DMS53 treated with DMSO at 0.1 percent for 48 hours (cell line): Measurements from ENCODE around the gene AQP4.

Experiments used
- DNase-seq: peaks from one replicate; lab custom pipeline; 2025; ENCODE audit not compliant: unreplicated experiment; lab: John Stamatoyannopoulos, UW

The AQP4 gene

GRCh38 chr18:26840965-26841364 lies 24.5 kb downstream of the AQP4 start:
- no peak for DNase-seq

DNA sequence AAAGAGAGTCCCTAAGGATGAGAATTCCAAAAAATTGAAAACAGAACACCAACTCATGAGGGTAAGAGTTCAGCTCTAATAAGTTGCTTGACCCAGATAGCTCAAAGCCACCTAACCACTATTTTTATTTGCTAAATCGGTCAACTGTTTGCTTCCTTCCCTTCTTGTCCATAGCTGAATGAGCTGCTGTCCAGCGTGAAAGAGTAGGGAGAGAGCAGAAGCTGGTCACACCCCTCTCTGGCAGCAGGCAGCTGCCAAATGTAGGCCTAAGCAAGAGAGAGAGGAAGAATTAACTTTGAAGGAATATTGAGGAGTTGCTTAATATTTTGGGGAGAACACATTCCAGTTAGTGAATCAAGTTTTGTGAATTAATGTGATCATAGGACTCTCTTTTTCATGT lies 25.9 kb downstream of the AQP4 start:
- no peak for DNase-seq

DNA sequence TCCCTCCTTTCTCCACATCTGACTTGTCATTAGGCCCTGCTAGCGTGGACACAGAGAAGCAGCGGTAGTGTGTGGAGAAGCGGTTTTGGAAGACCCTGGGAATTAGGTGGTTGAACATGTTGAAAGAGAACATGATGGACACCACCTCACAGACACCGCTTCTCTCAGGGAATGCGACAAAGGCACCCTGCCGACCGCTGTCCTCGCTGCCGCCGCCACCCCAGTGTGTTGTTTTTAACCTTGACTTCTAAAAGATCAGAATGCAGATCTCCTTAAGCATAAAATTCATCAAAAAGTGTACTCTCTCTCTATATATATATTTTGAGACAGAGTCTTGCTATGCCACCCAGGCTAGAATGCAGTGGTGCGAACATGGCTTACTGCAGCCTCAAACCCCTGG lies 33.2 kb downstream of the AQP4 start:
- DNase-seq: no peak

DNA sequence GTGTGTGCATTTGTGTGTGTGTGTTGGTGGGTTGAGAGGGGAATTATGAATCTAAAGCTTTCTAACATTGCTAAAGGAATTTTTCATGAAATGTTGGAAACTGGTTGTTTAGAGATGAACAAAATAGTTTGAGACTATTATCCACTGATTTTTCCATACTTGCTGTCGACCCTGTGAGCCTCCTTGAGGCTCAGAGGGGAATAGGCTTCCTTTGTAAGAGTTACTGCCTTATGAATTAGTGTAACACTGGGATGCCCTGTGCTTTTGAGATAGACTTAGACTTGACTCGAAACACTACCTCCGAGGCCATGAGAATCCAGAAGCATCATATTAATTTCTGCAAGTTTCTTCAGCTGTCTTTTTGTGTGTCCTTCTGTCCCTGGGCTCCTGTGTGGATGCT lies 37.9 kb downstream of the AQP4 start:
- no peak for DNase-seq

DNA sequence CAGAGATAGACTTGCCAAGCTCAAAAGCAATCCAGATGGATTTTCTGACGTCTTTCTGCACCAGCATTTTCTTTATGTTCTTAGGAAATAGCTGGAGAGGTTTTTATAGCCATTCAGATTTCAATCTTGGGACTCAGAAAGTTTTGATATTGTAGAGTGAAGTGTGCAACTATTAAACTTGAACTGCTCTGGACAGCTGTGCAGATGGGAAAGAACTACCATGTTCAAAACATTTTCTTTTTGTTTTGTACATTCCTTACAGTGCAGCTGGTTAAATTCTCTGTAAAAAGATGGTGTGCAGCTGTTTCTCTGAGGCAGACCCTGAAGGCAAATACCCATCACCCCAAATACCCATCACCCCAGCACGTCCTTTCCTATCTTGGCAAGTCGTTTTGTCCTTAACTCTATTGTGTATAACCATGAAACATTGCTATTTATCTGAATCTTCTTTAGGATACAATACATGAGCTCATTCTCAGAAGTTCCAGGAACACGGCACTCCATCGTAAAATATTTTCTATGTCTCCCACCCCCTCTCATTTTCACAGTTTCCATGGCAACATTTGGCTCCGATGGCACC lies 38.8 kb downstream of the AQP4 start:
- no peak for DNase-seq

GRCh38 chr18:26821181-26821580 lies 44.3 kb downstream of the AQP4 start:
- DNase-seq: no peak

DNA sequence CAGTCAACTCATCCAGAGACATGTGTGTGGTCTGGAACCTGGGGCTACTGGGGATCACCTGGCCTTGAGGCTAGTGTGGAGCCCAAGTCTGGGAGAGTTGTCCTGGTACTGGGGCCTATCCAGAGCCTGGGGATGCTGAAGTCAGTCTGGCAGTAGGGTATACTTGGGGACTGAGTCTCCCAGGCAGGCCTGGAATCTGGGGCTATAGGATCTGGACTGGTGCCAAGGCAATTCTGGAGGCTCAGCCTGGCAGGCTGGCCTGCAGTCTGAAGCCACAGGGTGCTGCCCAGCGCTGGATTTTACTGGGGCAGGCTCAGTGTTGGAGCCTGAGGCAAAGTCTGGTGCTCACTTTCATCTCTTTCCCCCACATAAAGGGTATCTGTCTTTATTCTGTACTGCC lies 46.5 kb downstream of the AQP4 start:
- DNase-seq: no peak

GRCh38 chr18:26818461-26818860 lies 47.0 kb downstream of the AQP4 start:
- DNase-seq: no peak

DNA sequence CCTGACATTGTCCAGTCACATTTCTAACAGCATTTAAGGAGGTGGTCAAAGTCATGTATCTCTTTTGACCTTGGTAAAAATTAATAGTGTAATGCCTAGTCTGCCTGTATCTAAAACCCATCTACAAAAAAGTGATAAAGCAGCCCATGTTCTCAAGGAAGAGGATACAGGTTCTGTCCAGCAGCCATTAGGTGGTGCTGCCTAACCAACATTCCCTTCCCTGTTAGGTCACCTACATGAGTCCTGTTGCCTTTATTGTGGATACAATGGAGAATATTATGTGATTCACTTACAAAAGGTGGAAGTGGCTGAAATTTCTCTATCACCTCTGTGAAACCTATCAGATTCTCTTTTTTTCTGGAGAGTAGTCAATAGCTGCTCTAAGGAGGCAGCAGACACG lies 52.5 kb downstream of the AQP4 start:
- DNase-seq: peak; percentile 31

- no peak for DNase-seq
Observed at GRCh38 chr18:26812462-26812861, 53.0 kb downstream of the AQP4 start.

DNA sequence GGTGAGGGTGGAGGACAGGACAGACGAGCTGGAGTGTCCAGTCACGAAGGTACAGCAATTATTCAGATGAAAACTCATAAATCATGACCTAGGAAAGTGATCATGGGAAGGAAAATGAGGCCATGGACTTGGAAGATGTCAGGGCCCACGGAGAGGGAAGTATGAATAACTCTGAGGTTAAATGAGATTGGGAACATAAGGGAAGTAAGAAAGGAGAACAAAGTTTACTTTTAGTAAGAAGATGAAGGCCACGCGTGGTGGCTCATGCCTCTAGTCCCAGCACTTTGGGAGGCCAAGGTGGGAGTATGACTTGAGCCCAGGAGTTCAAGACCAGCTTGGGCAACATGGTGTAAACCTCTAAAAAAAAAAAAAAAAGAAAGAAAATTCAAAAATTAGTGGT lies 56.2 kb downstream of the AQP4 start:
- DNase-seq: no peak

GRCh38 chr18:26806224-26806623 lies 59.3 kb downstream of the AQP4 start:
- no peak for DNase-seq

DNA sequence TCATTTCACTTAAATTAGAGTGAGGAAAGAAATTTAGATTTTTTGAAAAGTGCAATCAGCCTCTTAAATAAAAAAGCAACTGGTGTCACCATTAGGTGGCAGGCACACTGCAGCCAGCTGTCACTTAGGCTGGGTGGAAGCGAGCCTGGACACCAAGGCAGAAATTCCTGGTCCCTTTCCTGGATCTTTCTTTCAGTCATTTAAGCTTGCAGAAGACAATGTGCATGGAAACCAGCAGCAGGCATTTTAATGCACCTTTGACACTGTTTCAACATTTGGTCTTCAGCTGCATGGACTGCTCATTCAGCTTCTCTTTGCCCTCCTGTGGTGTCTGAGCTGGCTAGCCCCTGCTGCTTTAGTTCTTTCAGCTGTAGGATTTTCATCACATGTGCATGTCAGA lies 61.0 kb downstream of the AQP4 start:
- peak; percentile 5 for DNase-seq

GRCh38 chr18:26803643-26804042 lies 61.9 kb downstream of the AQP4 start:
- DNase-seq: peak; percentile 1

GRCh38 chr18:26802330-26803200 lies 62.9 kb downstream of the AQP4 start:
- DNase-seq: no peak
